Neural progenitor cell (in vitro differentiated cells): Measurements from ENCODE around the gene ENO3.

Experiments
- EZH2 ChIP-seq: fragments of 200-600 bp; sonication (generic); IDR thresholded peaks from 2 replicates; pipeline ENCODE4 v1.6.1; 2017; ENCODE audit warnings: antibody characterized with exemption, mild to moderate bottlenecking, moderate library complexity
- EZH2phosphoT487 ChIP-seq: fragments of 200-600 bp; sonication (generic); IDR thresholded peaks from 2 replicates; pipeline ENCODE4 v1.6.1; 2017; ENCODE audit warnings: antibody characterized with exemption
- TF ChIP-seq, protein P1 (sequence below): fragments of 200-600 bp; sonication (generic); IDR thresholded peaks from 2 replicates; pipeline ENCODE4 v1.5.1; 2017; ENCODE audit warnings: antibody characterized with exemption, mild to moderate bottlenecking

DNA sequence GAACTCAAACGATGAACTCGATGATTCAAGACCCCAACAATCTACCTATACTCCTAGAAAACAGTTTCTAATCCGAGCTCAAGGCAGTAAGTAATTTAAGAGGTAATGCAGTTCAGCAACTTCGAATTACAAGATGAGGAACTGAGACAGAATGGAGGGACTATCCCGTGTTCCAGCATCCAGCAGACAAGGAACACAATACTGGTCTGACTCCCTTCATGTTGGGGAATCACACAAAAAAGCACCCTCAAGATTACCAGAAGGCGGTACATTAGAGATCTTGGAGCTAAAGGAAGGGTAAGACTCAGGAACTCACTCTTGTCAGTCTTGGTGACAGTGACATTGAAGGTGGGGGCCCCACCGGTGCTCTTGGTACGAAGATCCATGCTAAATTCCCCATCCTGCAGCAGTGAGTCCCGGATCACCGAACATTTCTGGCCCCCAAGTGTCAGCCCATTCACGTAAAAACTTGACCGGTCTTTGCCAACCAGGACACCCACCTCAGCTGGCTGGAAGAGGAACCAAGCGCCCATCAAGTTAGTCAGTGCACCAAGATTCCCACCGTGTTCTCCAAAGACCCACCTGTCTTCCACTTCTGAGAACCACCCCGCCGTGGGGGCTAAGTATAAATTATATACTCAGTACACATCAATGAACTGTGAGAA, 4.5 kb upstream of the ENO3 start:
- TF ChIP-seq, protein P1, sequence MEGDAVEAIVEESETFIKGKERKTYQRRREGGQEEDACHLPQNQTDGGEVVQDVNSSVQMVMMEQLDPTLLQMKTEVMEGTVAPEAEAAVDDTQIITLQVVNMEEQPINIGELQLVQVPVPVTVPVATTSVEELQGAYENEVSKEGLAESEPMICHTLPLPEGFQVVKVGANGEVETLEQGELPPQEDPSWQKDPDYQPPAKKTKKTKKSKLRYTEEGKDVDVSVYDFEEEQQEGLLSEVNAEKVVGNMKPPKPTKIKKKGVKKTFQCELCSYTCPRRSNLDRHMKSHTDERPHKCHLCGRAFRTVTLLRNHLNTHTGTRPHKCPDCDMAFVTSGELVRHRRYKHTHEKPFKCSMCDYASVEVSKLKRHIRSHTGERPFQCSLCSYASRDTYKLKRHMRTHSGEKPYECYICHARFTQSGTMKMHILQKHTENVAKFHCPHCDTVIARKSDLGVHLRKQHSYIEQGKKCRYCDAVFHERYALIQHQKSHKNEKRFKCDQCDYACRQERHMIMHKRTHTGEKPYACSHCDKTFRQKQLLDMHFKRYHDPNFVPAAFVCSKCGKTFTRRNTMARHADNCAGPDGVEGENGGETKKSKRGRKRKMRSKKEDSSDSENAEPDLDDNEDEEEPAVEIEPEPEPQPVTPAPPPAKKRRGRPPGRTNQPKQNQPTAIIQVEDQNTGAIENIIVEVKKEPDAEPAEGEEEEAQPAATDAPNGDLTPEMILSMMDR: no peak
- TF ChIP-seq EZH2: no peak
- no peak for TF ChIP-seq EZH2phosphoT487
